ENCODE results near the gene PTGES3.
"Not testable (repeated sequence)": the region's sequence is repeated elsewhere in the genome, so short reads cannot be mapped to it uniquely, and the experiment has no call there.

Gene PTGES3

GRCh38 chr12:56657416-56658379 lies 30.4 kb downstream of the PTGES3 start:
- DNase-seq (ENCODE audit: low spot score) = no peak

- not testable (repeated sequence) for DNase-seq (ENCODE audit: low spot score)
Observed at GRCh38 chr12:56653781-56654180, 34.3 kb downstream of the PTGES3 start.

- not testable (repeated sequence) for DNase-seq (ENCODE audit: low spot score)
Observed at GRCh38 chr12:56648023-56648422, 40.1 kb downstream of the PTGES3 start.

- DNase-seq (ENCODE audit: low spot score) = peak; percentile 100
Observed at GRCh38 chr12:56645717-56646446, 42.2 kb downstream of the PTGES3 start, which contains the start of gene ATP5F1B. Gene ATP5F1B, minus strand, starts transcription at chr12:56645984. Its CDS starts 21 bp downstream, at chr12:56645963.

GRCh38 chr12:56645201-56645716 lies 42.8 kb downstream of the PTGES3 start:
- DNase-seq (ENCODE audit: low spot score) = peak; percentile 28

GRCh38 chr12:56644654-56645053 lies 43.4 kb downstream of the PTGES3 start:
- no peak for DNase-seq (ENCODE audit: low spot score)

GRCh38 chr12:56641219-56641618 lies 46.9 kb downstream of the PTGES3 start:
- no peak for DNase-seq (ENCODE audit: low spot score)

GRCh38 chr12:56637621-56638020 lies 50.5 kb downstream of the PTGES3 start:
- no peak for DNase-seq (ENCODE audit: low spot score)

- DNase-seq (ENCODE audit: low spot score) = peak; percentile 100
Observed at GRCh38 chr12:56636675-56637540, 51.2 kb downstream of the PTGES3 start.

GRCh38 chr12:56635806-56636674 lies 52.0 kb downstream of the PTGES3 start:
- DNase-seq (ENCODE audit: low spot score) = peak; percentile 83

GRCh38 chr12:56634837-56635791 lies 53.0 kb downstream of the PTGES3 start:
- DNase-seq (ENCODE audit: low spot score) = peak; percentile 87

- peak; percentile 57 for DNase-seq (ENCODE audit: low spot score)
Observed at GRCh38 chr12:56634242-56634836, 53.7 kb downstream of the PTGES3 start.

- no peak for DNase-seq (ENCODE audit: low spot score)
Observed at GRCh38 chr12:56633468-56634241, 54.4 kb downstream of the PTGES3 start.

GRCh38 chr12:56632701-56633467 lies 55.2 kb downstream of the PTGES3 start:
- no peak for DNase-seq (ENCODE audit: low spot score)

GRCh38 chr12:56631790-56632700 lies 56.0 kb downstream of the PTGES3 start:
- DNase-seq (ENCODE audit: low spot score) = peak; percentile 60

- DNase-seq (ENCODE audit: low spot score) = peak; percentile 80
Observed at GRCh38 chr12:56630180-56630632, 57.9 kb downstream of the PTGES3 start, which contains the start of gene BAZ2A. Gene BAZ2A, minus strand, starts transcription at chr12:56630326. Its CDS starts 12,796 bp downstream, at chr12:56617530.

Measured in SK-N-DZ (cell line).